BLaER1 (cell line): ENCODE measurements around the gene KRT79.
A peak's percentile ranks its signal among the peaks of the same experiment; 100 is the strongest.

Source experiments
- H3K27ac ChIP-seq: shearing (Covaris generic); formaldehyde crosslinking; 2 replicates; pipeline ENCODE4 v1.8.1; 2022
- H3K27me3 ChIP-seq: shearing (Covaris generic); formaldehyde crosslinking; 2 replicates; pipeline ENCODE4 v1.8.1; 2022
- H3K36me3 ChIP-seq: shearing (Covaris generic); formaldehyde crosslinking; 2 replicates; pipeline ENCODE4 v1.8.1; 2022
- H3K4me1 ChIP-seq: shearing (Covaris generic); formaldehyde crosslinking; 2 replicates; pipeline ENCODE4 v1.8.1; 2022
- H3K4me2 ChIP-seq: shearing (Covaris generic); formaldehyde crosslinking; 2 replicates; pipeline ENCODE4 v1.8.1; 2022
- H3K4me3 ChIP-seq: shearing (Covaris generic); formaldehyde crosslinking; 2 replicates; pipeline ENCODE4 v1.8.1; 2022
- H3K9ac ChIP-seq: shearing (Covaris generic); formaldehyde crosslinking; 2 replicates; pipeline ENCODE4 v1.8.1; 2022
- H3K9me3 ChIP-seq: shearing (Covaris generic); formaldehyde crosslinking; 2 replicates; pipeline ENCODE4 v1.8.1; 2022
- H4K20me1 ChIP-seq: shearing (Covaris generic); formaldehyde crosslinking; 2 replicates; pipeline ENCODE4 v1.8.1; 2022
- Cebpa-rat ChIP-seq: shearing (Covaris generic); IDR thresholded peaks from 2 replicates; pipeline ENCODE4 v1.8.1; 2022

KRT79 gene

GRCh38 chr12:52806169-52806811 is 27.8 kb downstream of the KRT79 start:
- Histone ChIP-seq H3K27ac (no peak overlapping the region), H3K9ac (no peak overlapping the region), H3K4me2 (no peak overlapping the region), H3K36me3 (no peaks in the 10 kb centered on the region), H3K27me3 (no peaks in the 10 kb centered on the region), H4K20me1 (no peaks in the 10 kb centered on the region), H3K4me3 (no peak overlapping the region), H3K4me1 (peaks cover 8% of the 10 kb centered on the region; the same call in 1 of the 2 replicates), H3K9me3 (no peaks in the 10 kb centered on the region)
- TF ChIP-seq Cebpa-rat = no peak

- Histone ChIP-seq H3K27ac (no peak overlapping the region), H4K20me1 (no peaks in the 10 kb centered on the region), H3K9ac (no peak overlapping the region), H3K4me2 (no peak overlapping the region), H3K36me3 (no peaks in the 10 kb centered on the region), H3K9me3 (no peaks in the 10 kb centered on the region), H3K4me1 (peaks cover 8% of the 10 kb centered on the region; the same call in 1 of the 2 replicates), H3K27me3 (no peaks in the 10 kb centered on the region), H3K4me3 (no peak overlapping the region)
- TF ChIP-seq Cebpa-rat = no peak
Observed at GRCh38 chr12:52805739-52806138, 28.4 kb downstream of the KRT79 start.

DNA sequence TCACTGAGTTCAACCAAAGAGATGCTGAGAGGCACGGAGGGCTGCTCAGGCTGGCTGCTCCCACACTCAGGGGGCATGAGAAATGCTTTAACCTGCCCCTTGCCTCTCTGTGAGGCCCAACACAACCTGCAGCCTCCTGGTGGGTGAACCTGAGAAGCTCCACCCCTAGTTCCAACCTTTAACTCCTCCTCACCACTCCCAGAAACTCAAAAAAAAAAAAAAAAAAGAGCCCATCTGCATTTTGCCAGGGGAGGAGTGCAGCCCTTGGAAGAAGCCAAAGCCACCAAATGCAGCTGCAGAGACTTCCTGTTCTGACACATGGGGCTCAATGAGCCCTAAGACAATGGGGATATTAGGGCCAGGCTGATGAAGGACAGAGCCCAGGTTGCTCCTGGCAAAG is 29.1 kb downstream of the KRT79 start:
- Histone ChIP-seq H3K4me1 (peaks cover 8% of the 10 kb centered on the region; the same call in 1 of the 2 replicates), H3K27ac (no peak overlapping the region), H3K27me3 (no peaks in the 10 kb centered on the region), H3K4me2 (peak overlapping the region; percentile 17; the same call in 1 of the 2 replicates), H4K20me1 (no peaks in the 10 kb centered on the region), H3K4me3 (no peak overlapping the region), H3K9ac (no peak overlapping the region), H3K9me3 (no peaks in the 10 kb centered on the region), H3K36me3 (no peaks in the 10 kb centered on the region)
- TF ChIP-seq Cebpa-rat = no peak

DNA sequence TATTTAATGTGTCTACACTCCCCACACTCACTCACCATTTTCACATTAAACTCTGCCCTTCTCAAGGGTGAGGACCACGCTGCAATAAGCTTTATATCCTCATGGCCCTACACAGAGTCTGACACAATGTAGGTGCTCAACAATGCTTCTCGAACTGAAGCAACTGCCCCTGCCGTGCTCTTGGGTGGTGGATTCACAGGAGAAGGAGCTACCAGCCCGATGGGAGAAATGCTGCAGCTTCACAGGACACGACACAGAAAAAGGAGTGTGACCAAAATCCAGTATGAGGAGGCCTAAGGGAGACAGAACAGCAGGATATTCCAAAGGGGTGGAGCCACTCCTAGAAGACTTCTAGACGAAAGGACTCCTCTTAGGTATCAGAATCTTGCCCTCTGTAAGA is 31.7 kb downstream of the KRT79 start:
- no peak overlapping the region for H3K4me2 ChIP-seq
- H3K27me3 ChIP-seq = no peaks in the 10 kb centered on the region
- H3K9ac ChIP-seq = no peak overlapping the region
- H3K36me3 ChIP-seq = no peaks in the 10 kb centered on the region
- H3K27ac ChIP-seq = no peak overlapping the region
- H3K9me3 ChIP-seq = no peaks in the 10 kb centered on the region
- no peak overlapping the region for H3K4me3 ChIP-seq
- TF ChIP-seq Cebpa-rat = no peak
- peaks cover 8% of the 10 kb centered on the region; the same call in 1 of the 2 replicates for H3K4me1 ChIP-seq
- H4K20me1 ChIP-seq = no peaks in the 10 kb centered on the region

DNA sequence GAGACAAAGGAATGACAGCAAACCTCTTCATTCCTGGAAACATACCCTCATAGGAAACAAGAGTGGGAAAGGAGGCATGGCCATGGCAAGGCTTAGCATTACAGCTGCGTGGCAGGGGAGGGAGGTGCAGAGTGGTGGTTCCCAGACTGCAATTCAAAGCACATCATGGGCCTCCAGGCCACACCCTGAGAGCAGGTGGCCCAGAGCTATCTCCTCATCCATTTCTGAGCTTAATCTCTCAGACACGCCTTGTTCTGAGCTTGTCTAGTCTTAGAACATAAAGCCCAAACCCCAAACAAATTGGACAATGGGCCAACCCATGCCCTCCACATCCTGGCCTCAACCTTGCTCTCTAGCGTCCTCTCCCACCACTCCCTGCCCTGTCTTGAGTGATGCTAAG is 32.3 kb downstream of the KRT79 start:
- TF ChIP-seq Cebpa-rat = no peak
- Histone ChIP-seq H3K4me3 (no peak overlapping the region), H4K20me1 (no peaks in the 10 kb centered on the region), H3K4me1 (peaks cover 8% of the 10 kb centered on the region; the same call in 1 of the 2 replicates), H3K36me3 (no peaks in the 10 kb centered on the region), H3K9ac (no peak overlapping the region), H3K4me2 (no peak overlapping the region), H3K9me3 (no peaks in the 10 kb centered on the region), H3K27ac (no peak overlapping the region), H3K27me3 (no peaks in the 10 kb centered on the region)

DNA sequence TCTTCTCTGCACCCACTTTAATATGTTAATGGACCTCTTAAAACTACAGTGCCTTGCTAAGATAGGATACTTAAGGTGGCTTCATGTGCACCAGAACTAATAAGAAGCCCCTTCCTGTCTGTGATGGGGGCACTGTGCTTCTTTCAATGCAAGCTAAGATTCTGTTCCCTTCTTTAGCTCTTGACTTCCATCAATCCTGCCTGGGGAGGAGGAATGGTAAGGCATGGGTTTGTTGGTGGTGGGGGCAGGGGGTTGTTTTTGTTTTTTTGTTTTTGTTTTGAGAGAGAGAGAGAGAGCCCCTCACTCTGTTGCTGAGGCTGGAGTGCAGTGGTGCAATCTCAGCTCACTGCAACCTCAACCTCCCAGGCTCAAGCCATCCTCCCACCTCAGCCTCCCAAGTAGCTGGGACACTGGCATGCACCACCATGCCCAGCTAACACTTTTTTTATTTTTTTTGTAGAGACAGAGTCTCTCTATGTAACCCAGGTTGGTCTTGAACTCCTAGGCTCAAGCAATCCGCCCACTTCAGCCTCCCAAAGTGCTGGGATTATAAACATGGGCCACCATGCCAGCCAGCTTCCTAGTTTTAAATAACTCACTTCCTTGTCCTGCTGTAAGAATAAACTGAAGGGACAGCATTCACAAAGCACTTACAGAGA is 33.7 kb downstream of the KRT79 start:
- no peak overlapping the region for H3K27ac ChIP-seq
- no peaks in the 10 kb centered on the region for H3K9me3 ChIP-seq
- no peaks in the 10 kb centered on the region for H4K20me1 ChIP-seq
- H3K36me3 ChIP-seq = no peaks in the 10 kb centered on the region
- no peak for TF ChIP-seq Cebpa-rat
- H3K27me3 ChIP-seq = no peaks in the 10 kb centered on the region
- no peak overlapping the region for H3K9ac ChIP-seq
- H3K4me2 ChIP-seq = no peak overlapping the region
- H3K4me3 ChIP-seq = no peak overlapping the region
- peaks cover 7% of the 10 kb centered on the region; the same call in 1 of the 2 replicates for H3K4me1 ChIP-seq

DNA sequence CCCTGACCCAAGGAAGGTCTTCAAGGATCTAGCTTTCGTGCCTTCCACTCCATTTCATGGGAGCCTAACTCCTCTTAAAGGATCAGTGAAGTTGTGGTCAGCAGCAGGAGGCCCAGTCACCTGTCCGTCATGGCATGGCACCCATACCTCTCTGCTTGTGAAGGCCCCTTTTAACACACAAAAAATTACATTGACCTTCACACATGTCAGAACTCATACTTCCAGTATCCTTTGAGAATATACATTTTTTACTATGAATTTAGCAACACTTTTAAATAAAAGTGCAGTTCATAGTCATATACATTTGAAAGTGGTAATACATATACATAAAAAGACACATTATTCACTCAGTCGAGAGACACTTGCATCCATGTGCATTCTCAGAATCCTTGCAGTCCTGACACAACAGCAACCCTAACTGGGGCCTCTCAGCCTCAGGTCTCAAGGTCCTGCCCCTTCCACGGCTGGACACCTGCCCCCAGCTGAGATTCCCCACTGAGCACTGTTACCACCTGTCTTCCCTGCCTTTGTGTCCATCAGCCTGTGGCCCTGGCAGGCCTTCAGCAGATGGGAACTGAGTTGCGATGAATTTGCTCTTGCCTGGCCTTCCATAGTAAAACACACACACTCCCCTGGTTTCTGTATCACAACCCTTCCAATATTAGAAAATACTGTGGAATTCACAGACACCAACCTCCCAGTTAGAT is 34.5 kb downstream of the KRT79 start:
- Histone ChIP-seq H3K4me3 (no peak overlapping the region), H3K4me1 (no peaks in the 10 kb centered on the region), H4K20me1 (no peaks in the 10 kb centered on the region), H3K36me3 (no peaks in the 10 kb centered on the region), H3K9me3 (no peaks in the 10 kb centered on the region), H3K27me3 (no peaks in the 10 kb centered on the region), H3K4me2 (no peak overlapping the region), H3K27ac (no peak overlapping the region), H3K9ac (no peak overlapping the region)
- TF ChIP-seq Cebpa-rat = no peak

GRCh38 chr12:52798671-52799504 is 35.2 kb downstream of the KRT79 start:
- no peaks in the 10 kb centered on the region for H3K36me3 ChIP-seq
- H3K9me3 ChIP-seq = no peaks in the 10 kb centered on the region
- no peak overlapping the region for H3K9ac ChIP-seq
- H3K4me2 ChIP-seq = no peak overlapping the region
- H3K27ac ChIP-seq = no peak overlapping the region
- no peaks in the 10 kb centered on the region for H3K4me1 ChIP-seq
- no peak overlapping the region for H3K4me3 ChIP-seq
- TF ChIP-seq Cebpa-rat = no peak
- no peaks in the 10 kb centered on the region for H4K20me1 ChIP-seq
- no peaks in the 10 kb centered on the region for H3K27me3 ChIP-seq

- H3K4me2 ChIP-seq = no peak overlapping the region
- no peak overlapping the region for H3K27ac ChIP-seq
- no peak overlapping the region for H3K9ac ChIP-seq
- no peaks in the 10 kb centered on the region for H3K36me3 ChIP-seq
- H3K9me3 ChIP-seq = no peaks in the 10 kb centered on the region
- H3K27me3 ChIP-seq = no peaks in the 10 kb centered on the region
- H3K4me1 ChIP-seq = no peaks in the 10 kb centered on the region
- no peak overlapping the region for H3K4me3 ChIP-seq
- H4K20me1 ChIP-seq = no peaks in the 10 kb centered on the region
- TF ChIP-seq Cebpa-rat = no peak
Observed at GRCh38 chr12:52798003-52798670, 36.0 kb downstream of the KRT79 start.
